ENCODE data around the gene GRAMD1A.
A peak's percentile ranks its signal among the peaks of the same experiment; 100 is the strongest.
"Not testable (repeated sequence)": the region's sequence is repeated elsewhere in the genome, so short reads cannot be mapped to it uniquely, and the experiment has no call there.

Gene GRAMD1A

GRCh38 chr19:35021596-35021995 lies 21.5 kb downstream of the GRAMD1A start:
- DNase-seq: no peak

- DNase-seq: no peak
Measured at GRCh38 chr19:35022460-35022859, 22.3 kb downstream of the GRAMD1A start.

- no peak for DNase-seq
Measured at GRCh38 chr19:35023428-35023827, 23.3 kb downstream of the GRAMD1A start.

GRCh38 chr19:35024095-35024494 lies 24.0 kb downstream of the GRAMD1A start:
- DNase-seq: no peak

- no peak for DNase-seq
Measured at GRCh38 chr19:35025969-35026368, 25.8 kb downstream of the GRAMD1A start.

- DNase-seq: no peak
Measured at GRCh38 chr19:35026418-35026817, 26.3 kb downstream of the GRAMD1A start.

GRCh38 chr19:35027009-35027408 lies 26.9 kb downstream of the GRAMD1A start:
- no peak for DNase-seq

GRCh38 chr19:35027851-35028599 lies 27.9 kb downstream of the GRAMD1A start:
- no peak for DNase-seq

- not testable (repeated sequence) for DNase-seq
Measured at GRCh38 chr19:35028600-35028885, 28.4 kb downstream of the GRAMD1A start.

- not testable (repeated sequence) for DNase-seq
Measured at GRCh38 chr19:35029275-35029736, 29.2 kb downstream of the GRAMD1A start.

GRCh38 chr19:35029737-35030256 lies 29.7 kb downstream of the GRAMD1A start:
- DNase-seq: no peak

GRCh38 chr19:35030257-35031071 lies 30.3 kb downstream of the GRAMD1A start, which contains the start of gene SCN1B:
SCN1B (plus strand) TSS chr19:35030470; CDS start chr19:35030821, 351 bp downstream.
- peak; percentile 31 for DNase-seq

GRCh38 chr19:35031072-35031881 lies 31.2 kb downstream of the GRAMD1A start:
- DNase-seq: peak; percentile 27

GRCh38 chr19:35032356-35032865 lies 32.3 kb downstream of the GRAMD1A start:
- no peak for DNase-seq

- DNase-seq: no peak
Measured at GRCh38 chr19:35033067-35034004, 33.2 kb downstream of the GRAMD1A start.

GRCh38 chr19:35034005-35034502 lies 33.9 kb downstream of the GRAMD1A start:
- DNase-seq: no peak

GRCh38 chr19:35034588-35035382 lies 34.7 kb downstream of the GRAMD1A start:
- DNase-seq: no peak

- DNase-seq: peak; percentile 34
Measured at GRCh38 chr19:35037716-35038622, 37.8 kb downstream of the GRAMD1A start.

Data from midbrain (tissue), 1 donor.